Breast epithelium (tissue), 4 donors: ENCODE results near the gene GREB1L. TPM values are rescaled to one million over a fixed set of nuclear protein-coding genes. Genes with fewer than 3 reads are reported as not detected.

Experiments used
- DNase-seq, 2 donors: peaks; one replicate each; pipeline ENCODE4 v3.0.0-alpha.2; 2019; ENCODE audit warnings: low spot score in 2 of 2
- H3K27ac ChIP-seq, 2 donors: fragments of 200-600 bp; sonication (generic) in 1 of 2; one replicate each; pipeline ENCODE4 v1.5.1; 2016 to 2019; ENCODE audit warnings: mild to moderate bottlenecking in 1 of 2
- H3K27me3 ChIP-seq, 2 donors: fragments of 200-600 bp; sonication (generic) in 1 of 2; one replicate each; pipeline versions ENCODE4 v1.5.1 to v1.6.0; 2017 to 2019; ENCODE audit warnings: control low read depth in 1 of 2, mild to moderate bottlenecking in 1 of 2
- H3K36me3 ChIP-seq: fragments of 200-600 bp; one replicate; pipeline ENCODE4 v1.5.1; 2019
- H3K4me1 ChIP-seq, 2 donors: fragments of 200-600 bp; sonication (generic); one replicate each; pipeline ENCODE4 v1.5.1; 2016 to 2019; ENCODE audit warnings: control low read depth in 1 of 2
- H3K4me3 ChIP-seq, 3 donors: fragments of 200-600 bp; sonication (generic); 1 replicate in 2 of 3; 2 replicates in 1 of 3; pipeline ENCODE4 v1.5.1; 2016 to 2019; ENCODE audit warnings: mild to moderate bottlenecking in 3 of 3, moderate library complexity in 2 of 3
- H3K9me3 ChIP-seq, 2 donors: fragments of 200-600 bp; sonication (generic) in 1 of 2; one replicate each; pipeline ENCODE4 v1.5.1; 2016 to 2019; ENCODE audit warnings: control low read depth in 1 of 2
- POLR2A ChIP-seq: fragments of 450-650 bp; IDR thresholded peaks from one replicate; pipeline ENCODE4 v1.6.1; 2016; ENCODE audit warnings: antibody characterized with exemption, mild to moderate bottlenecking, moderate library complexity
- POLR2AphosphoS5 ChIP-seq, 3 donors: sonication (generic); formaldehyde crosslinking; IDR thresholded peaks; one replicate each; pipeline ENCODE4 v1.6.1; 2017; ENCODE audit warnings: antibody characterized with exemption in 3 of 3
- intact Hi-C: fragments of 100-400 bp; cut with DNase I; formaldehyde crosslinking; loops from one replicate; pipeline ENCODE4 v1.15.1; 2023; ENCODE audit warnings: low total_unique reads
- total RNA-seq, 3 donors: library from RNA; depleted of rRNA; stranded (reverse); fragments of >200 nt; gene quantifications; one replicate each; pipeline ENCODE4 v1.1.0, GENCODE V29; 2016
- TF ChIP-seq, protein P1 (sequence below), 3 donors: fragments of 450-650 bp; IDR thresholded peaks; one replicate each; pipeline ENCODE4 v1.5.1; 2016 to 2017; ENCODE audit warnings: antibody characterized with exemption in 3 of 3, mild to moderate bottlenecking in 3 of 3, moderate library complexity in 3 of 3

Gene GREB1L
- total RNA-seq, 3 donors from 2014 or later: 6.6 to 75.7 (median 8.9) TPM

GRCh38 chr18:21386523-21387240, 144.7 kb downstream of the GREB1L start:
- TF ChIP-seq POLR2AphosphoS5 (IDR thresholded peaks at IDR 0.05): no peak
- TF ChIP-seq, protein P1, sequence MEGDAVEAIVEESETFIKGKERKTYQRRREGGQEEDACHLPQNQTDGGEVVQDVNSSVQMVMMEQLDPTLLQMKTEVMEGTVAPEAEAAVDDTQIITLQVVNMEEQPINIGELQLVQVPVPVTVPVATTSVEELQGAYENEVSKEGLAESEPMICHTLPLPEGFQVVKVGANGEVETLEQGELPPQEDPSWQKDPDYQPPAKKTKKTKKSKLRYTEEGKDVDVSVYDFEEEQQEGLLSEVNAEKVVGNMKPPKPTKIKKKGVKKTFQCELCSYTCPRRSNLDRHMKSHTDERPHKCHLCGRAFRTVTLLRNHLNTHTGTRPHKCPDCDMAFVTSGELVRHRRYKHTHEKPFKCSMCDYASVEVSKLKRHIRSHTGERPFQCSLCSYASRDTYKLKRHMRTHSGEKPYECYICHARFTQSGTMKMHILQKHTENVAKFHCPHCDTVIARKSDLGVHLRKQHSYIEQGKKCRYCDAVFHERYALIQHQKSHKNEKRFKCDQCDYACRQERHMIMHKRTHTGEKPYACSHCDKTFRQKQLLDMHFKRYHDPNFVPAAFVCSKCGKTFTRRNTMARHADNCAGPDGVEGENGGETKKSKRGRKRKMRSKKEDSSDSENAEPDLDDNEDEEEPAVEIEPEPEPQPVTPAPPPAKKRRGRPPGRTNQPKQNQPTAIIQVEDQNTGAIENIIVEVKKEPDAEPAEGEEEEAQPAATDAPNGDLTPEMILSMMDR (IDR thresholded peaks at IDR 0.05): no peak
- TF ChIP-seq POLR2A: no peak
- DNase-seq: no peak
- Histone ChIP-seq H3K27me3 (no peaks in the 10 kb centered on the region), H3K36me3 (no peaks in the 10 kb centered on the region), H3K9me3 (no peaks in the 10 kb centered on the region), H3K4me3 (no peak overlapping the region), H3K4me1 (no peaks in the 10 kb centered on the region), H3K27ac (no peak overlapping the region)
- intact Hi-C loops: no loop called here

DNA sequence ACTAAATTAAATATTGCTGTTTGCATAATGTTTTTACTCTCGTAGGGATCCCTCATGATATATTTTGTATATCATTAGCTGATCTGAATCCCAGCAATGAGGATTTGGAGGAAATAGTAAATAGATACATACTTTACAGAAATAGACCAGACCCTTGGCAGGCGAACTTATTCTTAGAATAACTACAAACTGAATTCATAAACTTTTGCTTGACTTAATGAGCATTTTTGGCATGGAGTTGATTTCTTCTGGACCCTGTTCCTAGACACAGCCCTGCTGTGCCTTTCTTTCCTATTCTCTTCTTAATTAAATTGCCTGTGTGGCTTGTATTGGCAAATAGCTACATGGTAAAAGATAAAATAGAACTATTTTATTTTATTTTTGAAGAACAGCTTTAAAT, 145.9 kb downstream of the GREB1L start:
- intact Hi-C loops: no loop called here
- Histone ChIP-seq H3K4me3 (no peak overlapping the region), H3K36me3 (no peaks in the 10 kb centered on the region), H3K27me3 (no peaks in the 10 kb centered on the region), H3K27ac (no peak overlapping the region), H3K4me1 (no peaks in the 10 kb centered on the region), H3K9me3 (no peaks in the 10 kb centered on the region)
- TF ChIP-seq, protein P1 (IDR thresholded peaks at IDR 0.05): no peak
- TF ChIP-seq POLR2A (no peak), POLR2AphosphoS5 (IDR thresholded peaks at IDR 0.05) (no peak)
- no peak for DNase-seq

DNA sequence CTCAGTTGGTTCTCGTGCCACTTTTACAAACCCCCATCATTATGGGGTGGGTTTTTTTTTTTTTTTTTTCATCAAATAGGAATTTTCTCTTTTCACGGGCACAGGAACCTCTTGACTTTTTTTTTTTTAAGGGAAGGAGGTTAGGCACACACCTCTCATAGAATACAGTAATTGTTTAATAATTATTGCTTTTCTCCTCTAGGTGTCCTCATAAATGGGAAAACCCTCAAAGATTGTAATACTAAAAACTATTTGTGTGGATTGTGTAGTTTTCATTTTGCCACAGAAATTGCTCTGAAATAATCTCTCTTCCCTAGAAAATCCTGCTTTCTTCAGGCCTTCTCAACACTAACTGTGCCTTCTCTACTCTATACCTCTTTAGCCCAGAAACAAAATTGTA, 147.3 kb downstream of the GREB1L start:
- intact Hi-C loops: no loop called here
- TF ChIP-seq POLR2AphosphoS5 (IDR thresholded peaks at IDR 0.05): no peak
- TF ChIP-seq POLR2A: no peak
- TF ChIP-seq, protein P1 (IDR thresholded peaks at IDR 0.05): no peak
- H3K4me3 ChIP-seq: no peak overlapping the region
- H3K27me3 ChIP-seq: no peaks in the 10 kb centered on the region
- no peak for DNase-seq
- H3K9me3 ChIP-seq: no peaks in the 10 kb centered on the region
- H3K27ac ChIP-seq: no peak overlapping the region
- no peaks in the 10 kb centered on the region for H3K36me3 ChIP-seq
- no peaks in the 10 kb centered on the region for H3K4me1 ChIP-seq

DNA sequence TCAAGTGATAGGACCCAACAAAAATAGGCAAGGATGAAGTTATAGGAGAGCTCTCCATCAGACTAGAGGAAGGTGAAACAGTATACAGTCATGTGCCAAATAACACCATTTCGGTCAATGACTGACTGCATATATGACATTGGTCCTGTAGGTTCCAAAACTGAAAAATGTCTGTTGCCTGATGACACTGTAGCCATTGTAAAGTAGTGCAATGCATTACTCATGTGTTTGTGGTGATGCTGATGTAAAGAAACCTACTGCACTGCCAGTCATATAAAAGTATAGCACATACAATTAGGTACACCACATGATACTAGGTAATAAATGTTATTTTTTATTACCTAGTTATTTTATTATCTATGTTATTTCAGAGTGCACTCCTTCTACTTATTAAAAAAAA, 147.9 kb downstream of the GREB1L start:
- Histone ChIP-seq H3K27ac (no peak overlapping the region), H3K4me3 (no peak overlapping the region), H3K27me3 (no peaks in the 10 kb centered on the region), H3K9me3 (no peaks in the 10 kb centered on the region), H3K4me1 (no peaks in the 10 kb centered on the region), H3K36me3 (no peaks in the 10 kb centered on the region)
- intact Hi-C loops: no loop called here
- TF ChIP-seq POLR2A (no peak), POLR2AphosphoS5 (IDR thresholded peaks at IDR 0.05) (no peak)
- TF ChIP-seq, protein P1 (IDR thresholded peaks at IDR 0.05): no peak
- no peak for DNase-seq

DNA sequence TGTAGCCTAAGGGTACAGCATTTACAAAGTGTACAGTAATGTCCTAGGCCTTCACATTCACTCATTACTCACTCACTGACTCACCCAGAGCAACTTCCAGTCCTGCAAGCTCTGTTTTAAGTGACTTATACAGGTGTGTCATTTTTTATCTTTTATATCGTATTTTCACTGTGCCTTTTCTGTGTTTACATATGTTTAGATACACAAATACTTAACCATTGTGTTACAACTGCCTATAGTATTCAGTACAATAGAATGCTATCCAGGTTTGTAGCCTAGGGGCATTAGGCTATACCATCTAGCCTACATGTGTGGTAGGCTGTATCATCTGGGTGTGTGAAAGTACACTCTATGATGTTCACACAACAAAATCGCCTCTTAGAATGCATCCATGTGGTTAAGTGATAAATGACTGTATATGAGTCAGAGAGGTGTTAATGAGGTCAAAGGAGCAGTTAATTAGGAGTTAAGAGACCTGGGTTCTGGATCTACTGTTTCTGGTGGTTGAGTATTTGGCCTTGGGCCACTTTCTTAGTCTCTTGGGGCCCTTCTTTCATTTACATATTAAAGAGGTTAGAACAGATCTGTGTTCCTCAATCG, 149.1 kb downstream of the GREB1L start:
- H3K36me3 ChIP-seq: no peaks in the 10 kb centered on the region
- H3K9me3 ChIP-seq: no peaks in the 10 kb centered on the region
- no peaks in the 10 kb centered on the region for H3K4me1 ChIP-seq
- intact Hi-C loops: no loop called here
- no peak overlapping the region for H3K4me3 ChIP-seq
- TF ChIP-seq POLR2A: no peak
- no peak for TF ChIP-seq POLR2AphosphoS5 (IDR thresholded peaks at IDR 0.05)
- TF ChIP-seq, protein P1 (IDR thresholded peaks at IDR 0.05): no peak
- H3K27me3 ChIP-seq: no peaks in the 10 kb centered on the region
- no peak for DNase-seq
- H3K27ac ChIP-seq: no peak overlapping the region
